ENCODE results near the gene MAGI2. TPM values are rescaled to one million over a fixed set of nuclear protein-coding genes. Genes with fewer than 3 reads are reported as not detected.
"Not testable (repeated sequence)": the region's sequence is repeated elsewhere in the genome, so short reads cannot be mapped to it uniquely, and the experiment has no call there.

The MAGI2 gene
- total RNA-seq, 1 donor from 2014 or later: 64.2 TPM

- Mint-ChIP-seq H3K27me3 (ENCODE audit: unreplicated experiment) (no peaks in the 10 kb centered on the region), H3K36me3 (ENCODE audit: unreplicated experiment) (no peaks in the 10 kb centered on the region), H3K4me1 (ENCODE audit: low read depth, unreplicated experiment) (no peaks in the 10 kb centered on the region), H3K27ac (ENCODE audit: unreplicated experiment) (no peak overlapping the region), H3K4me3 (ENCODE audit: unreplicated experiment) (no peak overlapping the region), H3K9me3 (ENCODE audit: unreplicated experiment) (peaks cover 2% of the 10 kb centered on the region)
- DNase-seq: no peak
- no peak for TF ChIP-seq CTCF (IDR thresholded peaks at IDR 0.05; ENCODE audit: partially characterized antibody, unreplicated experiment)
Observed at GRCh38 chr7:78323118-78323517, 1130.3 kb downstream of the MAGI2 start.

- not testable (repeated sequence) for H3K27ac Mint-ChIP-seq (ENCODE audit: unreplicated experiment)
Observed at GRCh38 chr7:78322231-78322630, 1131.2 kb downstream of the MAGI2 start.

GRCh38 chr7:78317371-78317770 lies 1136.1 kb downstream of the MAGI2 start:
- Mint-ChIP-seq H3K27me3 (ENCODE audit: unreplicated experiment) (no peaks in the 10 kb centered on the region), H3K36me3 (ENCODE audit: unreplicated experiment) (no peaks in the 10 kb centered on the region), H3K9me3 (ENCODE audit: unreplicated experiment) (peaks cover 3% of the 10 kb centered on the region), H3K4me3 (ENCODE audit: unreplicated experiment) (no peak overlapping the region), H3K27ac (ENCODE audit: unreplicated experiment) (no peak overlapping the region), H3K4me1 (ENCODE audit: low read depth, unreplicated experiment) (no peaks in the 10 kb centered on the region)
- DNase-seq: no peak
- TF ChIP-seq CTCF (IDR thresholded peaks at IDR 0.05; ENCODE audit: partially characterized antibody, unreplicated experiment): no peak

More at GRCh38 chr7:78322231-78322630, 1131.2 kb downstream of the MAGI2 start:
- H3K4me1 Mint-ChIP-seq (ENCODE audit: low read depth, unreplicated experiment); H3K27me3 Mint-ChIP-seq (ENCODE audit: unreplicated experiment); H3K4me3 Mint-ChIP-seq (ENCODE audit: unreplicated experiment); DNase-seq; H3K36me3 Mint-ChIP-seq (ENCODE audit: unreplicated experiment); H3K9me3 Mint-ChIP-seq (ENCODE audit: unreplicated experiment): not testable (repeated sequence)

GRCh38 chr7:78316110-78316509 lies 1137.4 kb downstream of the MAGI2 start:
- no peak for TF ChIP-seq CTCF (IDR thresholded peaks at IDR 0.05; ENCODE audit: partially characterized antibody, unreplicated experiment)

GRCh38 chr7:78315119-78315518 lies 1138.3 kb downstream of the MAGI2 start:
- no peak overlapping the region for H3K4me3 Mint-ChIP-seq (ENCODE audit: unreplicated experiment)
- H3K27me3 Mint-ChIP-seq (ENCODE audit: unreplicated experiment): no peaks in the 10 kb centered on the region
- no peaks in the 10 kb centered on the region for H3K4me1 Mint-ChIP-seq (ENCODE audit: low read depth, unreplicated experiment)
- DNase-seq: no peak
- no peaks in the 10 kb centered on the region for H3K36me3 Mint-ChIP-seq (ENCODE audit: unreplicated experiment)
- TF ChIP-seq CTCF (IDR thresholded peaks at IDR 0.05; ENCODE audit: partially characterized antibody, unreplicated experiment): no peak
- H3K9me3 Mint-ChIP-seq (ENCODE audit: unreplicated experiment): peaks cover 3% of the 10 kb centered on the region
- no peak overlapping the region for H3K27ac Mint-ChIP-seq (ENCODE audit: unreplicated experiment)

More at GRCh38 chr7:78316110-78316509, 1137.4 kb downstream of the MAGI2 start:
- Mint-ChIP-seq H3K4me3 (ENCODE audit: unreplicated experiment) (no peak overlapping the region), H3K36me3 (ENCODE audit: unreplicated experiment) (no peaks in the 10 kb centered on the region), H3K9me3 (ENCODE audit: unreplicated experiment) (peaks cover 3% of the 10 kb centered on the region), H3K4me1 (ENCODE audit: low read depth, unreplicated experiment) (no peaks in the 10 kb centered on the region), H3K27me3 (ENCODE audit: unreplicated experiment) (no peaks in the 10 kb centered on the region), H3K27ac (ENCODE audit: unreplicated experiment) (no peak overlapping the region)
- no peak for DNase-seq

GRCh38 chr7:78311181-78311580 lies 1142.3 kb downstream of the MAGI2 start:
- Mint-ChIP-seq H3K4me1 (ENCODE audit: low read depth, unreplicated experiment) (no peaks in the 10 kb centered on the region), H3K27me3 (ENCODE audit: unreplicated experiment) (no peaks in the 10 kb centered on the region), H3K9me3 (ENCODE audit: unreplicated experiment) (peaks cover 2% of the 10 kb centered on the region), H3K27ac (ENCODE audit: unreplicated experiment) (no peak overlapping the region), H3K36me3 (ENCODE audit: unreplicated experiment) (no peaks in the 10 kb centered on the region), H3K4me3 (ENCODE audit: unreplicated experiment) (no peak overlapping the region)
- DNase-seq: no peak
- TF ChIP-seq CTCF (IDR thresholded peaks at IDR 0.05; ENCODE audit: partially characterized antibody, unreplicated experiment): no peak

Measured in glutamatergic neuron (in vitro differentiated cells).